ENCODE data around the gene SERPINA10.
A peak's percentile ranks its signal among the peaks of the same experiment; 100 is the strongest.

SERPINA10 gene

GRCh38 chr14:94314890-94315289 lies 21.8 kb upstream of the SERPINA10 start:
- no peak for DNase-seq (ENCODE audit: low read depth)
- no peak for TF ChIP-seq CTCF (IDR thresholded peaks at IDR 0.05; ENCODE audit: insufficient read depth, low read depth, low read length, missing control alignments)
- H3K4me3 ChIP-seq (ENCODE audit: low read depth, low read length): no peak overlapping the region

GRCh38 chr14:94313991-94314655 lies 21.1 kb upstream of the SERPINA10 start:
- TF ChIP-seq CTCF (IDR thresholded peaks at IDR 0.05; ENCODE audit: insufficient read depth, low read depth, low read length, missing control alignments): no peak
- no peak overlapping the region for H3K4me3 ChIP-seq (ENCODE audit: low read depth, low read length)
- DNase-seq (ENCODE audit: low read depth): no peak

GRCh38 chr14:94312481-94313246 lies 19.6 kb upstream of the SERPINA10 start:
- no peak for TF ChIP-seq CTCF (IDR thresholded peaks at IDR 0.05; ENCODE audit: insufficient read depth, low read depth, low read length, missing control alignments)
- no peak overlapping the region for H3K4me3 ChIP-seq (ENCODE audit: low read depth, low read length)
- no peak for DNase-seq (ENCODE audit: low read depth)

- DNase-seq (ENCODE audit: low read depth): no peak
- TF ChIP-seq CTCF (IDR thresholded peaks at IDR 0.05; ENCODE audit: insufficient read depth, low read depth, low read length, missing control alignments): no peak
- no peak overlapping the region for H3K4me3 ChIP-seq (ENCODE audit: low read depth, low read length)
Observed at GRCh38 chr14:94310248-94310647, 17.2 kb upstream of the SERPINA10 start.

- no peak for TF ChIP-seq CTCF (IDR thresholded peaks at IDR 0.05; ENCODE audit: insufficient read depth, low read depth, low read length, missing control alignments)
- no peak for DNase-seq (ENCODE audit: low read depth)
- no peak overlapping the region for H3K4me3 ChIP-seq (ENCODE audit: low read depth, low read length)
Observed at GRCh38 chr14:94309721-94310120, 16.7 kb upstream of the SERPINA10 start.

GRCh38 chr14:94307410-94307992 lies 14.4 kb upstream of the SERPINA10 start:
- DNase-seq (ENCODE audit: low read depth): peak; percentile 23
- TF ChIP-seq CTCF (IDR thresholded peaks at IDR 0.05; ENCODE audit: insufficient read depth, low read depth, low read length, missing control alignments): no peak
- H3K4me3 ChIP-seq (ENCODE audit: low read depth, low read length): no peak overlapping the region
